Stimulated activated CD4-positive, alpha-beta T cell treated with anti-CD3 and anti-CD28 coated beads, TNF-alpha, amount 100 ng/mL, for 4 hours (primary cell): Measurements from ENCODE around the gene ELP5.

Experiments
- DNase-seq, 3 experiments: peaks; one replicate each; pipeline ENCODE4 v3.0.0-alpha.2; 2020; ENCODE audit warnings: low read depth in 3 of 3

The ELP5 gene, protein sequence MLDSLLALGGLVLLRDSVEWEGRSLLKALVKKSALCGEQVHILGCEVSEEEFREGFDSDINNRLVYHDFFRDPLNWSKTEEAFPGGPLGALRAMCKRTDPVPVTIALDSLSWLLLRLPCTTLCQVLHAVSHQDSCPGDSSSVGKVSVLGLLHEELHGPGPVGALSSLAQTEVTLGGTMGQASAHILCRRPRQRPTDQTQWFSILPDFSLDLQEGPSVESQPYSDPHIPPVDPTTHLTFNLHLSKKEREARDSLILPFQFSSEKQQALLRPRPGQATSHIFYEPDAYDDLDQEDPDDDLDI

DNA sequence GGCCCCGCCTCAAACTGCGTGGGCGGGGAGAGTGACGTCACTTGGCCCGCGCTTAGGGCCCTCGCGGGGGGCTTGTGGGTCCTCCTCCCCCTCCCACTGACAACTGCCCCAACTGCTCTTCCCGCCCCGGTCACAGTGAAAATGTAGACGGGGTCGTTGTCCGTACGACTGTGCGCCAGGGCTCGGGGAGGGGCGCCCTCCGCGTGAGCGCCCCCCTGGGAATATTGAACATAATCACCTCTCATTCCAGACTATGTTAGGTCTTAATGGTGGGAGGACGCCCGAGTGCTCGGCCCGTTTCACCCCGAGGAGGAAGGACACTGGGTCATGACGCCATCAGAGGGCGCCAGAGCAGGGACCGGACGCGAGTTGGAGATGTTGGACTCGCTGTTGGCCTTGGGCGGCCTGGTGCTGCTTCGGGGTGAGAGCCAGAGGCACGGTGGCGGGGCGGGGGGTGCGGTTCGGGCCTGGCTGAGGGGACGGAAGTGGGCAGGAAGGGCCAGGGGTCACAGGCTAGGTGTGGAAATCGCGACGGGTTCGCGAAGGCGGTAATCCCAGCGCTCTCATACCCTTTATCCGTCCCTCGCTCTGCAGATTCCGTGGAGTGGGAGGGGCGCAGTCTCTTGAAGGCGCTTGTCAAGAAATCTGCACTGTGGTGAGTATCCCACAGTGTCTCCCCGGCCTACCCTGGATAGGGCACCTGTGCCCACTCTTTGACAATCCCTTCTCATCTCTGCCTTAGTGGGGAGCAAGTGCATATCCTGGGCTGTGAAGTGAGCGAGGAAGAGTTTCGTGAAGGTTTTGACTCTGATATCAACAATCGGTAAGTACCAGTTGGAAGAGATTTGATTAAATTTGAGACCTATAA lies at the start of gene ELP5:
TSS of gene ELP5 (plus strand) at position 40 of the 868 bp plus-strand sequence. CDS start at position 376, 336 bp downstream.
- peak; percentile 67 to 71 (median 67) for DNase-seq

DNA sequence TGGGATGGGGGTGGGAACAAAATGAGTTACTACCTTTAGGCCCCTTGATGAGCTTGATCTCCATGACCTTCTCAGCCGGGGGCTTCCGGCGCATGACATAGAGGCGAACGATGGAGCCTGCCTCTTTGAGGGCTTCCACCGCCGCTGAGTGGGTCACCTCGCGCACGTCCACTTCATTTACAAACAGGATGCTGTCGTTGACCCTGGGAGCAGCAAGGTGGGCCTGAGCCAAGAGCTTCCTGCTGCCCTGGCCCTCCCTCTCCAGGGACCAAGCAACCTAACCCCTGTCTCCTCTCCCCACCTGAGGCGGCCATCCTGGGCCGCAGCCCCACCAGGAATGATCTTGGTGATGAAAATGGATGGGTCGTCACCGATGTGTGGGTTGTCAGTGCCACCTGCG lies 48.6 kb upstream of the ELP5 start:
- no peak for DNase-seq

DNA sequence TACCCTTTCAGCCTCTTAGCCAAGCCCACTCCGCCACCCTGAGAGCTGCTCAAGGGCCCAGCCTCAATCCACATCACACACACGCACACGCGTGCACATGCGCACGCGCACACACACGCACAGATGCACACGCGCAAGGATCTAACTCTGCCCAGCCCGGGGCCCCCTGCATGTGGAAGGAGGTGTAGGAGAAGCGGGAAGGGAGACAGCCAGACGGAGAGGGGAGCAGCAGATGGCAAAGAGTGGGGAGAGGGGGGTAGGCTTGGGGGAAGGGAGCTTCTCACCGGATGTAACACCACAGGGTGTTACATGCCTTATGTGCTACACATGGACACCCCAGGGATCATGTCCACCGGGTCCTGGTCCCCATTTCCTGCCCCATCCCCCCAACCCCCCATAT lies 47.7 kb upstream of the ELP5 start:
- no peak for DNase-seq

DNA sequence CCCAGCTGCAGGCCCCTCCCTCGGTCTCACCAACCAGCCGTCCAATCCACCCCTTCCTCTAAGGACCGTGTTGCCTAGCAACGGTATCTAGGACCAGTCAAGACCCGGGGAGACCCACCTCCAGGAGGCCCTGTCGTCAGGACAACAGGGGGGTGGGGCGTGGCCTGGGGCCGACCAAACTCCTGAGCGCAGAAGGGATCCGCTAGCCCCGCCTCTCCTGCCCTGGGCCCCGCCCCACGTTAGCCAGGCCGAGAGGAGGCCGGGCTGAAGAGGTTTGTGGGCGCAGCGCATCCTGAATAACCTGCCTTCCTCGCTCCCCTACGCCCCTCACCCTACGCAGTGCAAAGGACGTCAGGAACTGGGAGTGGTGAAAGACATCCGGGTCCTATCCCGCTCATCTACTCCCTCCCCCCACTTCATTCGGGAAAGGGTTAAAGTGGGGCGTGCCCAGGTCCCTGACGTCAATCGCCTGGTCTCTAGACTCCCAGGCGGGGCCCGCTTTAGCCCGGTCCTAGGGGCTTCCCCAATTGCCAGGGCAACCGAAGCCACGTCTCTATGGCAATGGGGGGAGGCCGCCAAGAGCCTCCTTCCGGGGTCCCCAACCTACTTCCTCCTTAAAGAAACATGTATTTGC lies 47.1 kb upstream of the ELP5 start:
- peak; percentile 82 to 87 (median 85) for DNase-seq

DNA sequence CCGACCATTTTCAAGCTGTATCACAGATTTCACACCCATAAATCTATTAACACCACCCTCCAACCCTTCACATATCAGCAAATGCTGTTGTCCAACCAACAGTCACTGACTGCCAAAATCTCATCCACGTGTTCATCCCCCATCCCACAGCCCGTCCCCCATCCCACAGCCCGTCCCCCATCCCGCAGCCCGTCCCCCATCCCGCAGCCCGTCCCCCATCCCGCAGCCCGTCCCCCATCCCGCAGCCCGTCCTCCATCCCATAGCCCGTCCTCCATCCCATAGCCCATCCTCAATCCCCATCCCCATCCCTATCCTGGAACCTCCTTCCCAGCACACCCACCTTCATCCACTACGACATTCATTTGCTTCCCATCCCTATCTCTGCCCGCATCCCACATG lies 46.5 kb upstream of the ELP5 start:
- no peak for DNase-seq

DNA sequence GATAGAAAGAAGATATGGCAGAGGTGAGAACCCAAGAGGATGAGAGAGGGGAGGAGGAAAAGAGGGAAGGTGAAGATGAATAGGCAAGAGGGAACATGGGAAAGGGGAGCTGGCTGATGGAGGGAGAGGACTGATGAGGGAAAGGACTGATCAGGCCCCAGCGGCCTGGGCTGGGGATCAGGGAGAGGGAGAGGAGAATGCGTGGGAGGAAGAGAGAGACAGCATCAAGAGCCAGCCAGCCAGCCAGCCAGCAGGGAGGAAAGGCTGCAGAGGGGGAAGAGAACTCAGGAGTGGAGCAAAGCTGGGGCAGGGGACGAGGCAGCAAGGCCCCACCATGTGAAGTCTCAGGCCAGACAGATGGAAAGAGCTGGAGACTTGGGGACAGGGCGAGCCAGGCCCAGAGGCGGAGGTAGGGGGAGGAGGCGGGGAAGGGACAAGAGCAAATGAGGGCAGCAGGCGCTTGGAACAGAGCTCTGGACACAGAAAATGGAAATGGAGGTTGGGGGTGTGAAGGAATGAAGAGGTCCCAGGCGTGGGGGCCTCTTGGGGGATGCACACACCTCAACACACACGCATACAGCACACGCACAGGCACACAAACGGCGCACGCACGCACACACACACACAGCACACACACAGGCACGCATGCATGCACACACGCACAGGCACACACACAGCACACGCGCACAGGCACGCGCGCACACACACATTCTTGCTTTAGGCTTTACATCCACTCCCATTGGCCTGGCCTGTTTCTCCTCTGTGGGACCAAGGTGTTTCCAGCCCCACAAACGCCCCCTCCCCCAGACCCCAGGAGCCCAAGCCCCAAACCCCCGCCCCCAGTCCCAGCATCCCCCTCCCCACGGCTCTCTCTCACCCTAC lies 44.7 kb upstream of the ELP5 start:
- DNase-seq: no peak

DNA sequence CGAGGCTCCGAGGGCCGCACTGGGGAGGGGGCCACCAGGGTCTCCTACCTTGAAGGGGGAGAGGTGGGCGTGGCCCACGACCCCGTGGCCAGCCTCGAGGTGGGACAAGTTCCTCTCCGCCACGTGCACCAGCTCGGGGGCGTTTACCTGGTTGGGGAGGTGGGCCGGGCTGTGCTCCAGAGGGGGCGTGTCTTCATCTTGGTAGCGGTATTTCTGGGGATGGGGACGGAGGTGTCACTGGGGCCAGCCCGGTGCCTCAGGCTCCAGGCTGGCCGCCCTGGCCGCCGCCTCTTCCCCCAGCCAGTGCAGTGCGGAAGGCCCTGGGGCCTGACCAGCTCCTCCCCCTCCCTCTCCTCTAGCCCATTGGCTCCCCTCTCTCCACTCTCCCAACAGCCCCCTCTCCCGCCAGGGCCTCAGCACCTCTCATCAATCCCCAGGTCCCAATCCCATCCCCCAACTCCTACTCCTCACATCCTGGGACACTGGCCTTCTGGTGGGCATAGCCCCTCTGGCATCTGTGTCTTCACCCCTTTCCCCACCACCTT lies 43.9 kb upstream of the ELP5 start:
- DNase-seq: no peak

DNA sequence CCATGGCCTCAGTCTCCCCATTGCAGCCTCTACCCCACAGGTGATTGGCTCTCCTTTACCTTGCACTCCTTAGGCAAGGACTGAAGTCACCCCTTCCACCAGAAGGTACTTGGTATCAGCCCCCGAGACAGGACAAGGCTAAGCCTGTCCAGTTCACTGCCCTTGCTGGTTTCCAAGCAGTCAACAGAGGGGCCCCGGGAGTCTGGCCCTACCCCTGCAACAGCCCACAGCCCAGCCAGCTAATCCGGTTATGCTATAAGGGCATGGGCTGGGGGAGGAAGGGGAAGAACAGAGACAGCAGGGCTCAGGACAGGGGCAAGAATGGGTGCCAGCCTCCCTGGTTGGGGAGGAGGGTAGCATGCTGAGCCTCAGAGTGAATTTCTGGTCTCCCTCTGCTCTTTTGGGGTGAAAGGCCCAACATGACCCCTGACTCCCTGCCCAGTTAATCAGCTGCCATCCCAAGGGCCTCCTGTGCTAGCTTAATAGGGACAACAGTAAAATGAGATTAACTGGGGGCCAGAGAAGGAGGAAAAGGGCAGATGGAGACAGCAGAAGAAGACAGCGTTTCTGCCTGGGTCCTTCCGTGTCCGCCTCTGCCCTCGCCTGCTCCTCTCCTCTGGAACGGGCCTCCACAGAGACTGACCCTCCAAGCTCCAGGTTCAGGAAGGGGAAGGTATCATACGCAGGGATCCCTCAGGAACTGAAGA lies 43.1 kb upstream of the ELP5 start:
- no peak for DNase-seq

DNA sequence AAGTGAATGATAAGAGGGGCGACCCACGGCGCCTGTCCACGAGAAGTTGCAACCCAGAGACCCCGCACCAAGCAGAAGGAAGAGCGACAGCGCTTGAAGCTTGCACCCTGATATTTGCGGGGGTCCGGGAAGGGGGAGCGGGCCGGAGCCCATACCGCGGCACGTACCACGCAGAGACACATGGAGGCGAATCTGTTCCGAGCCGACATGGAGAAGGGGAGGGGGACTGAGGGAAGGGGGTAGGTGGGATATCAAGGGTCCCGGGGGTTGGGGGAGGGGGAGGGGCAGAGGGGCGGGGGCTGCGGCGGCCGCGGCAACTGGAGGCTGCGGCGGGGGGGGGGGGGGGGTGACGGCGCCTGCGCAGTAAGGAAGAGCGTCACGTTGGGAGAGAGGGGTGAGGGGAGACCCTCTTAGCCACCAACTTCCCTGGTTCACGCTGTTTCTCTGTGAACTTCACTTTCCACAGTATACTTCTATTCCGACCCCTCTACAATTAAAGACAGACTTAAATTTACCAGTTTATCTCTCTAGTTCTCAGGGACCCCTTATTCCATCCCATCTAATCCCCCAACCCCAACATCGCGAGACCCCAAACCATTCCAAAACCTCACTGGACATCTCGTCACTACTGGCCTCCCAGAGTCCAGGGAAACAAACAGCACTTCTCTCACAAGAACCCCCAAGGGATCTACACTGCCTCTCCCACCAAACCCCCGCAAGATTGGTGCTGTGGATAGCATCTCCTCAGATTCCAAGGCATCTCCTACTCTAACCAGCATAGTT lies 40.3 kb upstream of the ELP5 start:
- no peak for DNase-seq

DNA sequence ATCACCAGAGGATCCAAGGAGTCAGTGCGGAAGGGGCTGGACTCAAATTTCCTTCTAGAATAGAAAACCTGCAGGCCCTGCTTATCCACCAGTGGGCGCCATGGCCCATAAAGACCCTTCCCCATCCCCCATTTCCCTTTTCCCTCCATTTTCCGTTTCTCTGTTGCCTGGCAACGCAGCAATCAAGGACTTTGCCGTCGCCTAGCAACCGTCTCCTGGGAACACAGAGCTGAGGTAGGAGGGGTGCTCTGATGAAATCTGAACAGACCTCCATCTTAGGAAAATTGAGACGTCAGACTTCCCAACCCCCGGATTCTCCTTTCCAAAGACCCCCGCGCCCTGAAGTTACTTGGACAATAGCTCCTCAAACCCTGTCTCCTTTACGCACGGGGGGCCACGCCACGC lies 38.1 kb upstream of the ELP5 start:
- DNase-seq: no peak

DNA sequence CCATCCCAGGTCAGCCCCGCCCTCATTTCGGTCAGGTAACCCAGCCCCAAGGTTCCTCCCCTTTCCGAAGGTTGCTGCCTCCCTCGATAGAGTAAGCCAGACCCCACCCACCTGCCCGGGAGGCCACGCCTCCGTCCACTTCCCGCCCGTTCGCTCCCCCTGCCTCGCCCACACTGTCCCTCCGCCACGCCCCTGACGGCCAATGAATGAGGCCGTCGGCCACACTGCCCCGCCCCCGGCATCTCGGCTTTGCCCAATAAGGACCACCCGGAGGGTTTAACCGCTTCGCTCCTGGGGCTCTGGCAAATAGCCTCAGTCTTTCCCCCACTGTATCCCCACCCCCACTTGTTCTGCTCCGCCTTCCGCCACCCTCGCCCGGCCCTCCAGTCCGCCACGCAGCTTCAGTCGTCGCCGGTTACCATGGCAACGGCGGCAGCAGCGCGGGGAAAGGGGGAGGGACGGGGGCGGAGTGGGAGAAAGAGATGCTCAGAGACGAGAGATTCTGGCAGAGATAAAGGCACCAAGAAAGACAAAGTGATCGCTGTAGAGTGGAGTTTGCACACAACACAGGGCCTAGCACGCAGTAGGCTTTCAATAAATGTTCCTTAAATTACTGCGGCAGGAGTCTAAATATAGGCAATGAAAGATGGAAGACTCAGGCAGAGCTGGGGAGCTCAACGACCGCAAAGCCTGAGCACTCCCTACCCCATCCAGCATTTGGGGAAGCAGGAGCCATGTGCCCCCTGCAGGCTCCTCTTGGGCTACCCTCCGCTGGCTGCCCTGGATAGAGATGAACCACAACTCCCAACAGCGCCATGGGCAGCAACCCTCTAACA lies 37.5 kb upstream of the ELP5 start:
- DNase-seq: peak; percentile 98 to 99 (median 98)

DNA sequence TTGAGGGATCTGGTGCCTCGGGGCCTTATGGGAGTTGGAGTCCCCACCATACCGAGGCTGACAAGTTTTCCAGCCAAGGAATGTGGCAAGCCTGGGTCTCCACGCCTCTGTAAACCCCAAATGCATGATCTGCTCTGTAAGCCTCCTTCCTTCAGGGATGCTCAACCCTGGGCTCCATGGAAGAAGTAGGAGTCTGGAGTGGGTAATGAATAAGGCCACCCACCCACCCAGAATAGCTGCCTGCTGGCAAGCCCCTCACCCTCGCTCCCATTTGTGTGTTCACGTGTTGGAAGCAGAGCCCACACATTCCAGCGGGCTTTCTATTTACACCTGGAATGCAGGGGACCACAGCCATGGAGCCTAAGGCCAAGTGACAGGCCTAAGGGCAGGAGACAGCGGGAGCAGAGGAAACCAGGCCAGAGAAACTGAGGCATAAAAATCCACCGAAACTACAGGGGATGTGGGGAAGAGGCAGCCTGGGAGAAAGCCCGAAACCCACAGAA lies 36.8 kb upstream of the ELP5 start:
- DNase-seq: no peak

DNA sequence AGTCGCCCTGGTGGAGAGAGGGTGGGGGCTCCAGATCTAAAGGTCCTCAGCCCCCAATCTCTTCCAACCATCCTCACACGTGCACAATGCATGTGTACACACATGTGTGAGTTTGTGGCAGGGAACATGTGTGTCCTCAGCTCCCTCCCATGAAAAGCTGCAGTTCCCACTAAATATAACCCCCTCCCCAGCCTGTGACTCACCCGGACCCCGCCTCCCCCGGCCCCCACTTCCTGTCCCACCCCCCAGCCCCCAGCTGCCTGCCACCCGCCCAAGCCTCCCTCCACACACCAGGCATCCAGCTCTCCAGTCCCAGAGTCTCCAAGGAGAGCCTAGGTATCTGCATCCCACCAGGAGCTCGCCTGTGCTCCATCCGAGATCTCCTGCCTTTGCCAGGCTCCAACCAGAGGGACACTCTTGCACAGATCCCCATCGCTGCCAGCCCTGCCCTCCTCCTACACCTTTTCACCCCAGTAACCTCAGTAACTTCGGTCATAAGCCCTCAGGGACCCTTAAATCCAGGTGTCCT lies 36.3 kb upstream of the ELP5 start:
- DNase-seq: no peak

DNA sequence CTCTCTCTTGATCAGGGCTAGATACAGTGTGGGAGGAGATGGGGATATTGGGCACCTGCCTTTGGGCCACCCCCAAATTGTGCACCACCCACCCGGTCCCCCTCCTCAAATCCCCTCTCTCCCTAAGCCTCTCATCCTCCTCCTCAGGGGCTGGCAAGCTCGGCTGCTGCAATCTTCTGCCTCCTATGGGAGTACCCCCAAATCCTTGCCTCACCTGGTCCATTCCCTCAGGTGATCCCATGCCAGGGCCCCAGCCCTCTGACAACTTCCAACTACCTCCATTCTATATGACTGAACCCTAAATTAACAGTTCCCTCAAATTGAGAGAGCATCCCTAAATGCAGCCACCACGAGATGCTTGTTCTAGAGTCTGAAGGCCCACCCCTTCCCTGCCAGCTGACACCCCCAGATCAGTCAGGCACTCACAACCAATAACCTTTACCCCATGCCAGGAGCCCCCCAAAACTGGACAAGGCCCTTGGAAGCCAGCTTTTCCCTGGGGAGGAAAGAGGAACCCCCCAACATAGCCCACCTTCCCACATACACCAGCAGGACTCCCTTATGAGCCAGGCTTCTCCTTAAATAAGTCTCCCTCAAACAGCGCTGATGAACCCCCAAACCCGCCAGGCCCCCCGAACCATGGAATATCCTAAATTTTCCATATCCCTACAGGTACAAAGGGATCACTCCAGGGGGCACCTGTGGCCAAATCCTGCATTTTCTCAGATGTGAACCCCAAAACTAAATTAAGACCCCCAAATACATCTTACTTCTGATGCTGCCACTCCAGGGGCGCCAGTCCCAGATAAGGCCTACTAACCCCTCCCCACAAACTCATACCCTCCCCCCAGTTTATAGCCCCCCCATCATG lies 35.5 kb upstream of the ELP5 start:
- DNase-seq: no peak

DNA sequence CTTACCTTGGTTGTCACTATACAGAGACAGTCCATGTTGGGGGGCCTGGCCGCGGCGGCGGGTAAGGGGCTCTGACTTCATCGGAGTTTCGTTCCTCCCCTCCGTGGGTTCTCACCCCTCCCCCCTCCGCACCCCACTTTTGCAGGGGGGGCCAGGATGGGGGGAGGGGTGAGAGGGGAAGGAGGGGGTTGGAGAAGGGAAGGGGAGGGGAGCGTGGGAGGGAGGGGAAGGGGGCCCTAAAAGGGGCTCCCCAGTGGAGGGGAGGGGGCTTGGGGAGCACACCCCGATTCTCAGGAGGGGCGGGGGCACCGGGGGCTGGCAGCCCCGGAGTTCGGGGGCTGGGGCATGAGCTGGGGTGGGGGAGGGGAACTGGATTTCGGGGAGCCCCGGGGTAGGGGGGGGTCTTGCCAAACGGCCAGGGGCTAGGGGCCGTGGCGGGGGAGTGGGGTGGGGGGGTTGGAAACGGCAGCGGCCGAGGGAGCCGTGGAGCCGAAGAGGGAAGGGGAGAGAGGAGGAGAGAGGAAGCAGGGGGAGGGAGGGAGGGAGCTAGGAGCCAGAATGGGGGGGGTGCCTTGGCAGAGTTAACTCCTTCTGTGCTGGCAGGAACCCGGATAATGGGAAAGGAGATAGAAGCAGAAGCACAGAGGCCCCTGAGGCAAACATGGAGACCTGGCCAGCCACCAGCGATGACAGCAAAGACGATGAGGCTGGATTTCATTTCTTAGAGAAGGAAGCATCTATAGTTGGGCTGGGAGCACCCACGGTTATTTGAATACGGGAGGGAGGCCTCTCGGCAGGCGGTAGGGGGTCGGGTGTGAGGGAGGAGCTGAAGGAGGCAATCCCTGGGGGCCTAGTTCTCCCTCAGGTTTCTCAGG lies 34.7 kb upstream of the ELP5 start:
- no peak for DNase-seq

DNA sequence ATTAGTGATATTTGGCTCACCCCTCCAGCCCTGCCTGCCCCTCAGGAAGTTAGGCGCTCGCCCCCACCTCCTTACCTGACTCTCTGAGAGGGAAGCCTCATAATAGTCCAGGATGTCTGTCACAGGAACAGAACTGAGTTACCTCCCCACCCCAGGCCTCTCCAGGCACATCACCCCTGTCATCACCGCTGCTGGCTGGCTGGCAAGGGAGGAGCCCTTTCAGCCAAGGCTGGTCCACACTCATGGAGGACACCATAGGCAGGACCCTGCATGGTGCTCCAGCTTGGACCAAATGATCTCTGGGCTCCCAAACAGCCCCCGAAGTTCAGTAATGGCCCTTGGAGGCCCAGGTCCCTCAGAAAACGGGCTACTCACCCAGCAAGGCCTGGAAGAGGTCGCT lies 33.8 kb upstream of the ELP5 start:
- no peak for DNase-seq

DNA sequence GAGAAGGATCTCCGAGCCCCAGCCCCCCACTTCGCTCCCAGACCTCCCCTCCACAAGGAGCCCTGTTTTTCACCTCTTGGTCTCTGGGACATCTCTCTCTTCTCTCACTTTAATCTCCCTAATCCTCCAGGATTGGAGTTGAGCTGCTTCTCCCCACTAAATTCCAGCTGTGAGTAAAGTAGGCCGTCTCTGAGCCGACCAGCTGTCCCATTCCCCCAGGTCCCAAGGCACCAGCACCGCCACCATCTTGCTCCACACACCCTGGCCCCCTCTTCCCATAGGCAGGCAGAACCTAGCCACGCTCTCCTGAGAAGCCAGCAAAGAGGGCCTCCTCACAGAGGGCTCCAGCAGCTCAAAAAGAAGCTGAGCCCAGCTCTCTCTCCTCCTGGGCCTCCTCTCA lies 33.3 kb upstream of the ELP5 start:
- DNase-seq: no peak
